Suprapubic skin (tissue), 4 donors: ENCODE data around the gene VASP.

ENCODE experiments used
- CTCF ChIP-seq, 2 donors: fragments of 200-600 bp in 1 of 2; fragments of 450-650 bp in 1 of 2; sonication (generic) in 1 of 2; IDR thresholded peaks; one replicate each; pipeline ENCODE4 v1.5.1; 2016 to 2019; ENCODE audit warnings: antibody characterized with exemption in 2 of 2, mild to moderate bottlenecking in 1 of 2, moderate library complexity in 1 of 2
- POLR2A ChIP-seq, 2 donors: fragments of 450-650 bp; IDR thresholded peaks; one replicate each; pipeline ENCODE4 v1.6.1; 2017; ENCODE audit warnings: antibody characterized with exemption in 2 of 2, mild to moderate bottlenecking in 2 of 2, moderate library complexity in 2 of 2
- POLR2AphosphoS5 ChIP-seq, 3 donors: sonication (generic); formaldehyde crosslinking; IDR thresholded peaks; one replicate each; pipeline ENCODE4 v1.6.1; 2017; ENCODE audit warnings: antibody characterized with exemption in 3 of 3

- TF ChIP-seq POLR2A (IDR thresholded peaks at IDR 0.05) = no peak
- no peak for TF ChIP-seq CTCF (IDR thresholded peaks at IDR 0.05)
- TF ChIP-seq POLR2AphosphoS5 (IDR thresholded peaks at IDR 0.05) = no peak
These were observed 53.4 kb downstream of the VASP start for GRCh38 chr19:45560686-45561085.
